ENCODE data around the gene METTL15.

GRCh38 chr11:28132548-28132947 is 24.4 kb downstream of the METTL15 start:
- no peak for TF ChIP-seq CTCF (conservative IDR thresholded peaks at IDR 0.05; ENCODE audit: low read depth, low read length)
- no peak for TF ChIP-seq EZH2 (IDR thresholded peaks at IDR 0.05; ENCODE audit: borderline replicate concordance, low read depth, low read length, poor library complexity, severe bottlenecking)
